ENCODE data around the gene RENBP.

DNA sequence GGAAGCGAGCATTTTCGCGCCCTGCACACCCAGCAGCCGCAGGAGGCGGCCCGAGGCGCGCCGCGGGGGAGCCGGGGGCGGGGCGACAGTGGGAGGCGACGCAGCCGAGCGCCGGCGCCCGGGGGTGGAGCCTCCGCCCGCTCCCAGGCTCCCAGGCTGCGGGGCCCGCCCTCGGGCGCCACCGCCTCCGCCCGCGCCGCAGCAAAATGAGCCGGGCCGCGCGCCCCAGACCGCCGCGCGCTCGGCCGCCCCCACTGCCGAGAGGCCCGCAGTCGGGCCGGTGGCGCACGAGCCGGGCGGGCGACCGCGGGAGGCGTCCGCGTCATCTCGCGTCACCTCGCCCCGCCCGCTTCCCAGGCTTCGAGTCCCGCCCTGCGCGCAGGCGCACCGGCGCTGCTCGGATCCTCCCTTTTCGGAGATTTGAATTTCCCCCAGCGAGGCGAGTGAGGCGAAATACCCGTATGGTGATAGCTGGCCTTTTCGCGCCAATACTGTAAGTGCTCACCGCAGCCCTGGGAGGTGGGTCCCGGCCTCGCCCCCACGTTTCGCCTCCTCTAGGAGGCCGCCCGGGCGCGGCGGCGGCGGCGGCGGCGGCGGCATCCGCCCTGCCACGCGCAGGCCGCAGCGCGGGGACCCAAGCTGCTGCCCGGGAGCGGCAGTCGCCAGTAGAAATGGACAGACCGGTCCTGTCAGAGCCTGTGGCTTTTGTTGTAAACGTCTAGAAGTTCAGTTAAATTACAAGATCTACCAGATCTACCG, 28.1 kb upstream of the RENBP start, which contains the start of gene TMEM187:
- TF ChIP-seq, protein P1, sequence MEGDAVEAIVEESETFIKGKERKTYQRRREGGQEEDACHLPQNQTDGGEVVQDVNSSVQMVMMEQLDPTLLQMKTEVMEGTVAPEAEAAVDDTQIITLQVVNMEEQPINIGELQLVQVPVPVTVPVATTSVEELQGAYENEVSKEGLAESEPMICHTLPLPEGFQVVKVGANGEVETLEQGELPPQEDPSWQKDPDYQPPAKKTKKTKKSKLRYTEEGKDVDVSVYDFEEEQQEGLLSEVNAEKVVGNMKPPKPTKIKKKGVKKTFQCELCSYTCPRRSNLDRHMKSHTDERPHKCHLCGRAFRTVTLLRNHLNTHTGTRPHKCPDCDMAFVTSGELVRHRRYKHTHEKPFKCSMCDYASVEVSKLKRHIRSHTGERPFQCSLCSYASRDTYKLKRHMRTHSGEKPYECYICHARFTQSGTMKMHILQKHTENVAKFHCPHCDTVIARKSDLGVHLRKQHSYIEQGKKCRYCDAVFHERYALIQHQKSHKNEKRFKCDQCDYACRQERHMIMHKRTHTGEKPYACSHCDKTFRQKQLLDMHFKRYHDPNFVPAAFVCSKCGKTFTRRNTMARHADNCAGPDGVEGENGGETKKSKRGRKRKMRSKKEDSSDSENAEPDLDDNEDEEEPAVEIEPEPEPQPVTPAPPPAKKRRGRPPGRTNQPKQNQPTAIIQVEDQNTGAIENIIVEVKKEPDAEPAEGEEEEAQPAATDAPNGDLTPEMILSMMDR (conservative IDR thresholded peaks at IDR 0.05; ENCODE audit: low read length) = no peak
- no peak for TF ChIP-seq EZH2phosphoT487 (IDR thresholded peaks at IDR 0.05; ENCODE audit: borderline replicate concordance, low read depth, low read length)
